A673 (cell line): Measurements from ENCODE around the gene CMTR2.

Experiments
- EZH2 ChIP-seq: fragments of 200-600 bp; sonication (generic); IDR thresholded peaks from 2 replicates; pipeline ENCODE4 v1.6.1; 2017; ENCODE audit warnings: borderline replicate concordance, low read depth, mild to moderate bottlenecking, mixed read lengths, antibody characterized with exemption, low read length; ENCODE audit not compliant: poor library complexity, severe bottlenecking
- TF ChIP-seq, protein P1 (sequence below): fragments of 300-800, 200-600 bp; sonication (generic); conservative IDR thresholded peaks from 2 replicates; pipeline ENCODE4 v1.5.1; 2017; ENCODE audit warnings: low read depth, mild to moderate bottlenecking, antibody characterized with exemption, low read length, moderate library complexity, mixed read lengths

- TF ChIP-seq, protein P1, sequence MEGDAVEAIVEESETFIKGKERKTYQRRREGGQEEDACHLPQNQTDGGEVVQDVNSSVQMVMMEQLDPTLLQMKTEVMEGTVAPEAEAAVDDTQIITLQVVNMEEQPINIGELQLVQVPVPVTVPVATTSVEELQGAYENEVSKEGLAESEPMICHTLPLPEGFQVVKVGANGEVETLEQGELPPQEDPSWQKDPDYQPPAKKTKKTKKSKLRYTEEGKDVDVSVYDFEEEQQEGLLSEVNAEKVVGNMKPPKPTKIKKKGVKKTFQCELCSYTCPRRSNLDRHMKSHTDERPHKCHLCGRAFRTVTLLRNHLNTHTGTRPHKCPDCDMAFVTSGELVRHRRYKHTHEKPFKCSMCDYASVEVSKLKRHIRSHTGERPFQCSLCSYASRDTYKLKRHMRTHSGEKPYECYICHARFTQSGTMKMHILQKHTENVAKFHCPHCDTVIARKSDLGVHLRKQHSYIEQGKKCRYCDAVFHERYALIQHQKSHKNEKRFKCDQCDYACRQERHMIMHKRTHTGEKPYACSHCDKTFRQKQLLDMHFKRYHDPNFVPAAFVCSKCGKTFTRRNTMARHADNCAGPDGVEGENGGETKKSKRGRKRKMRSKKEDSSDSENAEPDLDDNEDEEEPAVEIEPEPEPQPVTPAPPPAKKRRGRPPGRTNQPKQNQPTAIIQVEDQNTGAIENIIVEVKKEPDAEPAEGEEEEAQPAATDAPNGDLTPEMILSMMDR: no peak
- no peak for TF ChIP-seq EZH2
Measured at GRCh38 chr16:71303938-71304337, 14.7 kb upstream of the CMTR2 start.
